TTC549 (cell line): Measurements from ENCODE around the gene ELK3.

ENCODE experiments used
- FAIRE-seq: peaks from 2 replicates; lab custom pipeline; 2012; peaks lifted over from hg19 to GRCh38; lab: Jason Lieb, UNC

The ELK3 gene

DNA sequence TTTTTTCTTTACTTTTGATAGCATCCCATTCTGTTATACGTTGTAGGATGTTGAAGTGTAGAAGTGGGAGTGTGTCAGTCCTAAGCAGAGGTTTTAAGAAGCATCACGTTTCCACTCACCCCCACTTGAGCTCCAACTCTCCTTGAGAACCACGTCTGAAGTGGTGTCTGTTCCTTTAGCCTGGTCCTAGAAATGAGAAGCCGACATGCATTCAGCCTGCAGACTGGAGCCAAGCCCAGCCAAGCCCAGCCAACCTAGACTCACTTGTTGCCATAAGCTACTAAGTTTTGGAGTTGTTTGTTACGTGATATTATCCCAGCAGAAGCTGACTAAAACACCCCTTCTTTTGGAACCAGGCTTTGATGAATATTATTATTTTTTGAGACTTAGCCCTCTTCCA, 4.4 kb upstream of the ELK3 start:
- FAIRE-seq = no peak

DNA sequence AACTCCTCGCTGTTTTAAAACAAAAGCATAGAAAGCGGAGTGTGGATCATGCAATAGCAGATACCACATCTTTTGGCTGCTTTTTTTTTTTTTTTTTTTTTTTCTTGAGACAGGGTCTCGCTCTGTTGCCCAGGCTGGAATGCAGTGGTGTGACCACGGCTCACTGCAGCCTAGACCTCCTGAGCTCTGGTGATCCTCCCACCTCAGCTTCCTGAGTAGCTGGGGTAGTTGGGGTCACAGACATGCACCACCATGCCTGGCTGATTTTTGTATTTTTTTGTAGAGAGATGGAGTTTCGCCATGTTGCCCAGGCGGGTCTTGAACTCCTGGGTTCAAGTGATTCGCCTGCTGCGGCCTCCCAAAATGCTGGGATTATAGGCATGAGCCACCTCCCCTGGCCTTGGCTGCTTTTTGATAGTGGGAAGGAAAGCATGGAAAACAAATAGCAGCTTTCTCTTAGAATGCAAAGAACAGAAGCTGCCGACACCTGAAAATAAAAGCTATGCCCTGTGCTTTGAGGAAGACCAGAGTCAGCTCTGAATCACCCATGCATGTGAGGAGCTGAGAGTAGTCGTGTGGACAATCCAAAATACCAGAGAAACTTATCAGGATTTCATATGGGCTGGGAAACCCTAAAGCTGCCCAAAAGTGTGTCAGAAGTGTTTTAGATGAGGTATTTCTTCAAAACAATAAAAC, 3.6 kb upstream of the ELK3 start:
- no peak for FAIRE-seq

DNA sequence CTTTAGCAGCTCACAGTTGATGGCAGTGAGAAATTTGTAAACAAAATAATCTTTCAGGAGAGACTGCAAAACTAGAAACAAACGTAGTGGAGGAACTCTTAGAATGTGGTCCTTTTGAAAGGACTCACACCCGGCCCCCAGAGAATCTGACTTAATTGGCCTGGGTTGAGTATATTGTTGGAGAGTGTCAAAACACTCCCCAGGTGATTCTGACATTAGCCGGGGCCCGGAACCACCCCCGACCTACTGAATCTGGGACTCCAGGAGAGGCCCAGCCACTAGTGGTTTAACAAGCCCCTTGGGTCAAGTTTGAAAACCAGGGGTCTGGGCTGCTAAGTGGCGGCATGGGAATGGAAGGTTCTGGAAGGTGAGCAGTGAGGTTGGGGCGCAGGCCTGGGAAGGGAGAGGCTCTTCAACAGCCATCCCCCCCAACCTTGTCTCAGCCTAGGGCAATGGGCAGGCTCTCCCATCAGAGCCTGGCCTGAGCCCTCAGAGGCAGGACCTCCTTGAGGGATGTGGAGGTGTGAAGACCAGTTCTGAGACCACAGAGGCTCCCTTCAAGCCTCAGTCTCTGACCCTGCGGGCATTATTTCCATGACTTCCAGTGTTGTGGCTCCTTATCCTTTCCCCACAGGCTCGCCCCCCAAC, 1.1 kb upstream of the ELK3 start:
- FAIRE-seq = no peak

DNA sequence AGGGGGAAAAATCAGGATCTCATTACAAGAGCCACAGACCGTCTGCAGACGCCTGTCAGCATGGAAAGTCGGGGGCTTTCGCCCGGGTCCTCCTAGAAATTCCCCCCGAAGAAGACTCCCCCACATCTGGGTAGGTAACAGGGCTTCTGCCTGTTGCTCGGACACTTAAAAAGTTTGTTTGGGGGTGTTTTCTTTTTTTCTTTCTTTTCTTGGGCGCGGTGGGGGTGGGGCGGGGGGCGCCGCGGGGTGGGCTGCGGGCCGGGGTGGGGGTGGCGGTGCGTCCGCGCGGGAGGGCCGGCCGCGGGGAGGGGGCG, 358 bp downstream of the ELK3 start:
- FAIRE-seq = no peak

GRCh38 chr12:96194971-96195844, 1.0 kb downstream of the ELK3 start:
- no peak for FAIRE-seq

DNA sequence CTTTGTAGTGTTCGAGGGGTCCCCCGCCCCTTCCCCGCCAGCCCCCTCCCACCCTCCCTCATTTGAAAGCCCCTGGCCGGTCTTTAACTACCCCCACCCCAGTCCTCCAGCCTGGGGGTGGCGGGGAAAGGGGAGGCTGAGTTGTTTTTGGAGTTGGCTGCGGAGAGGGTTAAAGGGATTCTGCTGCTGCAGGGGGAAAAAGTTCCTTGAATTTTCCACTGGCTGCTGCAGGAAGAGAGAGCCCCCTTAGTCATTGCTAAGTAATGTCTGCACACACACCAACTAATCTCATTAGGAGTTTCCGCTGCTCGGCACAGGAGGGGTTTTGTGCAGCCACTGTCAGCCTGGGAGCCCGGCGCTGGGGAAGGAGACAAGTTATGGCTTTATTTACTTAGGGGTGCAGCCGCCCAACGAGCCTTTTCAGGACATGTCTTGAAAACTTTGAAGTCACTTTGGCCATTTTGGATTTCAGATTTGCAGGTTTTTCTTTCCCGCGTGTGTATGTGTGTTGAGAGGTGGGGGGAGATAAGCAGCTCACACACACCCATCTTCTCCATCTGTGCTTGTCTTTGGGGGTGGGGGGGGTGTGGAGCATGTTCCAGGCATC, 1.8 kb downstream of the ELK3 start:
- no peak for FAIRE-seq

- FAIRE-seq = no peak
These were observed 2.6 kb downstream of the ELK3 start for GRCh38 chr12:96196781-96197180.

GRCh38 chr12:96197503-96198272, 3.5 kb downstream of the ELK3 start:
- FAIRE-seq = no peak

DNA sequence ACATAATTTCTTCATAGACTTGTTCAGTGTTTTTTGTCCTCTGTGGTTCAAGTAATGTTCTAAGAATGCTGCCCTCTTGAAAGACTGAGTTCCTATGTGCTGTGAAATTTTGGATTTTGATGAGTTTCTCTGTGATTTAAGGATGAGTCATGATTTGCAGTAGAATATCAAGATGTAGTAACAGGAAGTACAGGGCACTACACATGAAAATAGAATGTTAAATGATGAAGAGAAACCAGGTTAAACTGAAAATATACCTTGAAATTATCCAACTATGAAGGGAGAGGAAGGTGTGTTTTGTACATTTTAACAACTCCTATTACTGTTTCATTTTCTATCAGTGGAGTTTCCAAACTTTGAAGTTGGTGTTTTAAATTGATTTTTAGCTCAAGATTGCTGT, 4.8 kb downstream of the ELK3 start:
- no peak for FAIRE-seq

DNA sequence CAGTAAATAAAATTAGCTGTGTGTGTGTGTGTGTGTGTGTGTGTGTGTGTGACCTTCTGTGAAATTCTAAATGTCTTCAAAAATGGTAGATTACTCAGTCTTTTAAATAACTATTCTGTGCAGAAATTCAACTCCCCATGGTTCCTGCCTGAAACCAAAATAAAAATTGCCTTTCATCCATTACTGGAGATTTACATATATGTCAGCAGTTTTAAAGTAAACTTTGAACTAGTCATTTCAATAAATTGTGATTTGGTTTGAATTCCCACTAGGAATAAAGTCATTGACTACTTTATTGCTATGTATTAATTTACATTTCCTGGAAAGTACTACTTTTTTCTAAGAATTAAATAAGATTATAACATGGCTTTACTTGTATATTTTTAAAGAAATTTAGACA, 5.3 kb downstream of the ELK3 start:
- FAIRE-seq = no peak

GRCh38 chr12:96201272-96202227, 7.4 kb downstream of the ELK3 start:
- no peak for FAIRE-seq

DNA sequence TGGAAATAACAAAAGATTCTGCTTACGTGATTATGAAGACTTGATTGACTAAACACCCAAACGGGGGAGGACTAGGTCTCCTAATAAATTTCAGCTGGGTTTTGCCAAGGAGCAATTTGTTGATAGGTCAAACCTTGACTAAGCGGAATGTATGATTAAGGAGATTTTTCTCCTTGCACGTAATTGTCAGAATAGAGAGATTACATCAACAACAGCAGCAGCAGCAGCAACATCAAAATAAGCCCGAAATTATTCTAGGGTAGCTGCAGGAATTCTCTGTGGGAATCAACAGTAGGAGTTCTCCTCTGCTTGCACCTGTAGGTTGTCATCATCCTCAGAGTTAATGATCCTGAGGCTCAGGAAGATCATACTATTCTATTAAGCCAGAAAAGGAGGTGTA, 10.2 kb downstream of the ELK3 start:
- no peak for FAIRE-seq

DNA sequence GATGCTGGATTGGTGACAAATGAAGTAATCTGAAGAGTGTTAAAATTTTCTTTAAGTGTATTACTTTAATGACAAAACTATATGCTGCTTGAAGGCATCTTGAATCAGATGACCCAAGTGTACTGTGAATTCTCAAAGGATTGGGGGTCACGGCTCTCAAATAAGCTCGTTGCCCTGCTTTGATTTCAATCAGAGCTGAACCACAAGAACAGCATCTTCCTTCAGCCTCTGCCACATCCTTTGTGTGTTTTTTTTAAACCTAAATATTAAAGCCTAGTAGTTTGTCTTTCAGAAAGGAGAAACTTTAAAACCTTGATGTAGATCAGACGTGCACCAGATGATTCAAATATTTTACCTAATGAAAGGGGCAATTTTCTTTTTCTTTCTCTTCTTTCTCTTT, 11.7 kb downstream of the ELK3 start:
- no peak for FAIRE-seq

GRCh38 chr12:96206936-96207662, 12.9 kb downstream of the ELK3 start:
- FAIRE-seq = no peak

DNA sequence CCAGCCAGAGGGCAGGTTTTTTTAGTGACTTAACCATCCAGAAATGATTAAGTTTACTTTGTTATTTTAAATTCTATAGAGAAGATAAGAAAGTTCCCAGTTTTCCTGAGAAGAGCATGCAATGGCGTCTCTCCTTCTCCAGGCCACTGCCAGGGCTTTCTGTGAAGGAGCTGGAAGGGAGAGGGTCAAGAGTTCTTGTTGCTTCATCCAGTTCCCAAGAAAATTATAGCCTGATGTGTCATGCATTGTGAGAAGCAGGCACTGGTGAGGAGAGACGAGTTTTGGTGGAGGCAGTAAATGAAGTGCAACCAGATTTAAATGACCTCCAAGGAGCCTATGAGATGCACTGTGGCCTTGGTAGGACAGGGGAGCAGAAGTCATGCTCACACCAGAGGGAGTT, 14.2 kb downstream of the ELK3 start:
- no peak for FAIRE-seq

- no peak for FAIRE-seq
These were observed 14.8 kb downstream of the ELK3 start for GRCh38 chr12:96208801-96209549.

DNA sequence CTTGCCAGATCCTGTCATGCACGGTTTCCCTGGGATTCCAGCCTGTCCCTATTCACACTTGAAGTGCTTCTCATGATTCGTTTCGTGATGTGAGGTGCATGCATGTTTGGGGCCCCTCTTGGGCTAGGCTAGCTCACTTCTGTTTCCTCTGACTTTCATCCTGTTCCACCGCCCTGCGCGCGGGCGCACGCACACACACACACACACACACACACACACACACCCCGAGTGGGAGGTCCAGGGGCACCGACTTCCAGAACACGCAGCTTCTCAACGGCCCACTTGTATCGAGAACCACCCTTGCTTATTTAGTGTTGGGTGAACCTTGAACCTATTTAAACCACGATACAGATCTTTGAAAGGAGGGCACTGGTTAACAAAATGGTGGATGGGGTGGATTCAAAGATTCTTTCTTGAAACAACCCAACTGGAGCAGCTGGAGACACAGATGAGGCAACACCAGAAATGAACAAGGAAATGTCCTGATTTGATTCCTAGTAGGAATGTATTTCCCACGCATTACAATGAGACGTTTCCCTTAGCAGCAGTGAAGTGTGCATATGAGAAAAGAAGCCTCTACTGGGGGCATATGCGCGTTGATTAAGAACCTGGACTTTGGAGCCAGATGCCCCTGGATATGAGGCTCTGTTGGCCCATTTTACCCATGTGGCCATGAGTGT, 16.3 kb downstream of the ELK3 start:
- no peak for FAIRE-seq

DNA sequence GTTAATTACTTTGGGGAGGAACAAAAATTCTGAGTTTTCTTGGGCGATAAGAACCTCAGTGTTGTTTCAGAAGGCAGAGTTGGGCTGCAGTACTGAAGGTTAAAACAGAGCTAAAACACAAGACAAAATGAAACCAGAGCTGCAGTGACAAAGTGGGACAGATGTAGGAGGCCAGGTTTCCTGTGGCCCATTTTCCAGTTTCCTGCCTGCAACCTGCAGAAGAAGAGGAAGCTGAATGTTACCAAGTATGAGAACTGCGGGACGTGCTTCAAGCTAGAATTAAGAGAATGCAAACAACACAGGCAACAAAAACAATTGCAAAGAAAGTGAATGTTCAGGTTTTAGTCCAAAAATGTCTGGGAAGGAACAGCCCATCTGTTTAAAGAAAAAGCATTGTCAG, 17.8 kb downstream of the ELK3 start:
- FAIRE-seq = no peak
